DMS53 (cell line): Measurements from ENCODE around the gene MRC1.

ENCODE experiments used
- DNase-seq: peaks from one replicate; lab custom pipeline; 2025; lab: John Stamatoyannopoulos, UW

The MRC1 gene

DNA sequence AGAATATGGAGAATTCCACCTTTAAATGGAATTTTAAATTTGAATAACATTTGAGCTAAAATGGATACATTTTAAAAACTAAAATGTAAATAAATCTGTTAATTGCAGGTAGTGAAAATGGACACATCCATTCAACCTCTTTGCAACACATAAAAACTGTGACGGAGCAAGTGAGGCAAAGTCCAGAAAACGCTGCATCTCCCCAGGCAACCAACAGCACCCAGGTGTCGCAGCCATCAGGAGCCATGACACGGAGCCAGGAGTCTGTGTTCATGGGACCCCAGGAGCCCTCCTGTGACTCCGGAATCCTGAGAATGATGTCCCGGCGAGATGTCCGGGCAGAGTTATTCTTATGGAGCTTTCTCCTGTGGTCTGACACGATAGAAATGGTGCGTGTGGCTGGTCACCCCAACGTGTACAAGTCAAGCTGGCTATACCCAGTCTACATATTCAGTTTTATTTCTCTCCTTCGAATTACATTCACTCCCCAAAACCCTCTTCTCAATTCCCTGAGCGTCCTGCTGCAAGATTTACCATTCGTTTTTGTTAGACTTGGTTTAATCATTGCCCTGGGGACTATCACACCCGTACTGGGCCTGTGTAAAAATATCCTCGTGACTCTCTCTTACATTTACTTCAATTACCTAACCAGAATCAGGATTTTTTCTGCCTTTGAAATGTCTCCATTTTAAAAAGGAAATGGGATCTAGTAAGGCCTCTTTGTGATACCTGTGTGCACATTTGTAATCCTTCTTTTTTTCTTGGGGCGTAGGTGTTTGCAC is 13.1 kb upstream of the MRC1 start:
- no peak for DNase-seq

DNA sequence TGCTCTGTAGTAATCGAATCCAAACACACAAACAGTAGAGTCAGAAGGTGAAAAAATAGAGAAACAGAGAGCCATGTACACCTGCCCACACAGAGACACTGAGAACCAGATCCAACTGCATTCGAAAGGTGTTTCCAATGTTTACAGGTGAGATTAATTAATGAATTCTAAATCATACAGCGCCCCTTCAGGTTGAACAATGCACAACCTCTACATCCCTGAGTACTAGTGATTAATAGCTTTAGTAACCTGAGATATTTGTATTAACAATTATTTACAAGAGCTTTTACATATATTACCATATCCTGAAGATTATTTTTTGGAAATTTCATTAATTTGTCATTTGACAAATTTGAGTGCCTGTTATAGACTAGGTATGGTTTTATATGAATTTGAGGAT is 7.6 kb upstream of the MRC1 start:
- peak; percentile 66 for DNase-seq

- no peak for DNase-seq
Observed at GRCh38 chr10:17802350-17802749, 6.8 kb upstream of the MRC1 start.

DNA sequence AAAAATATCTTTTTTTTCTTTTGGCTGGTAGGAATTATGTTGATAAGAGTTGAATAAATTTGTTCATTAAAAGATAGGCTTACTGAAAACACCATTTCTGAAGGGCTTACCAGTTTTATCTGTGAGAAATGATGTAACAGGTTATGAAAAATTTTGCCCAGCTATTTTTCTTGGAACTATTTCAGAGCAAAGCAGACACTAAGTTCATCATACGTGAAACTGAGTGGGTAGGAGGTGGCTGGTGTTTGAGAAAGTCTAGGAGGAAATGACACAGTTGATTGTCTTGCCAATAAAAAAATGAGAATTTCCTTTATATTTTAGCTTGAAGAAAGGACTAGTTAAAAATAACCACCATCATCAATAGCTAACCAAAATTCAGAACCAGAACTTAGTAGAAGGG is 6.2 kb upstream of the MRC1 start:
- no peak for DNase-seq

GRCh38 chr10:17805330-17805729 is 3.8 kb upstream of the MRC1 start:
- no peak for DNase-seq

- peak; percentile 17 for DNase-seq
Observed at GRCh38 chr10:17805921-17806577, 3.1 kb upstream of the MRC1 start.

GRCh38 chr10:17811146-17811865 is 2.2 kb downstream of the MRC1 start:
- DNase-seq, result no peak

DNA sequence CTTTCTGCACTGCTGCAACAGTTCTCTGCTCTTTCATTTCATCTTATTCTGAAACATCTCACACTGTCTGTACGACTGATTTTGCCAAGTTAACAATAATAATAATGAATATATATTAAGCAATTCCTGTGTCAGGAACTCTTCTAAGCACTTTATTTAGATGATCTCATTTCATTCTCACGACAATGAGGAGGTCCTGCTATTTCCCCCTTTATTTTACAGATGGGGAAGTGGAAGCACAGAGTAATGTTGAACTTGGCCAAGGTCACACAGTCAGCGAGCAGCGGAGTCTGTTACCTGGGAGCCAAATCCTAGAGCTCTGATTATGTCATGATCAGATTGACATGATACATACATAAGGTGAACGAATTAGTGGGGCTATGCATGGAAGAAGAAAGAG is 5.8 kb downstream of the MRC1 start:
- no peak for DNase-seq

DNA sequence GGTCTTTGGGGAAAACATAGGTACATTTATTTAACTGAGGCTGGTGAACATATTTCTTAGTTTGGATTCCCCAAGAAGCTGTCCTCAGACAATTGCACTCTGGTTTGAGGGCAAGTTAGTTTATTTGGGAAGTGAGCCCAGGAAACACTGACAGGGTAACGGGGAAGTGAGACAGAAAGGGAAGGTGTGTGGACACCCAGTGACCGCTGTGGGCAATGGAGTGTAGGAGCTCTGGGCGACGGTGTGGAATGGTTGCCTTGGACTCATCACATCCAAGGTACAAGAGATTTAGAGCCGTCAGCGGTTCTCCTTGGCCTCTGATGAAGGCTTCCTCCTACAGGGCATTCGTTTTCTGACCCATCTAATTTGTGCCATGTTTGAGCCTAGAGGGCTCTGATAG is 7.1 kb downstream of the MRC1 start:
- DNase-seq, result no peak

DNA sequence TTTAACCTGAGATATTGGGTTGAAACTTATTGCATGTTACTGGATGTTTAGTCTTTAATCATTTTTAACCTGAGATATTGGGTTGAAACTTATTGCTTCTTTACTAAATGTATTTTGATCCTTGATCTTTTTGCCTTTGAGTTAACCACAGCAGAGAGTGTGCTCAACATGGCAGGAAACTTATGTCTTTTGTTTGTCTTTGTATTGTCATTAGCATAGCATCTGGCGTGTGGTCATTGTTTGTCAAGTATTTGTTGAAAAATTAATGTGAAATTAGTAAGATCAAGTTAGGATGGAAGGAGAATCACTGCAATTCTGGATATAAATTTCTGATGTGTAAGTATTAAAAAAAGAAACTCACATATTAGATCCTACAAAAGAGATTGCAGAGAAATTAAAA is 8.2 kb downstream of the MRC1 start:
- DNase-seq, result no peak

- no peak for DNase-seq
Observed at GRCh38 chr10:17817790-17818189, 8.6 kb downstream of the MRC1 start.

DNA sequence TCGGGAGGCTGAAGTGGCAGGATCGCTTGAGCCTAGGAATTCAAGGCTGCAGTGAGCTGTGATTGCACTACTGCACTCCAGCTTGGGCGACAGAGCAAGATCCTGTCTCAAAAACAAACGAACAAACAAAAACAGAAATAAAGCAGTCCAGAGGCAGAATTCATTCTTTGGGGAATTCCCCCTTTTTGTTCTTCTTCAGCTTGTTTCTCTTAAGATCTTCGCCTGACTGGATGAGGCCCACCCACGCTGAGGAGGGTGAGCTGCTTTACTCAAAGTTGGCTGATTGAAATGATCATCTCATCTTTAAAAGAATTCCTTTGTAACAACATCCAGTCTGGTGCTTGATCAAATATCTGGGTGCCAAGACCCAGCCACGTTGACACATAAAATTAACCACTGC is 10.7 kb downstream of the MRC1 start:
- no peak for DNase-seq

DNA sequence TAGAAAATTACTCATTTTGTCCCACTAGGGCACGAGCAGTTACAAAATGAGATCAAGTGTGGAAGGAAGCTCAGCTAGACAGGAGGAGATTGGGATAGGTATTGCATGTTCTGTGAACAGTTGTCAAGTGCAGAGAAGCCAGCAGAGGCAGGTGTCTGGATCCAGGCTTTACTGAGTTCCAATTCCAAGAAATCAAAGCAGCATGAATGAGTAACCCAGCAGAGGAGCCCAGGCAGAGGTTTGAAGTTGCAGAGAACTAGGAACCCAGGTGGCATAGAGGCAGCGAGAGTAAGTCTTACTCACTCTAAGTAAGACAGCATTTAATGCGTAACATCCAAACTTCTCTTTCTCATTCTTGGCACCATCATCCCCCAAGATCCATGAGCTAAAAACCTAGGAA is 11.8 kb downstream of the MRC1 start:
- DNase-seq, result no peak

- no peak for DNase-seq
Observed at GRCh38 chr10:17821893-17822292, 12.7 kb downstream of the MRC1 start.

DNA sequence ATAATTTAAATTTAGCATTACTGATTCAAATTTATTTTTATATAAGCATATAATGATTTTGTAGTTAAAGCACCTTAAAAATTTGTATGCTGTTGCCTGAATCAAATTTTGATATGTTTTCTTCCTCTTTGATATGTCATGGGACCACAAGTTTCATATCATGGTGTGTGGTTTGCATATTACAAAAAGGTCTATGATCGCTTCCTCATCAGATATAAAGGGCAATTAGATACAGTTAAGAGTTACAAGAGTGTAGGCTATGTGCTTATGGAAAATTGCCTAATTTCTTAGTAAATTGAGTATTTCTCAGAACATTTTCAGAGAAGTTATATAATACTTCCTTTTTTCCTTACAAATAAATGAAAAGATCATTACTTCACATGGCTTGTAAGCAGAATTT is 22.2 kb downstream of the MRC1 start:
- no peak for DNase-seq

GRCh38 chr10:17831896-17832295 is 22.7 kb downstream of the MRC1 start:
- DNase-seq, result peak; percentile 64

DNA sequence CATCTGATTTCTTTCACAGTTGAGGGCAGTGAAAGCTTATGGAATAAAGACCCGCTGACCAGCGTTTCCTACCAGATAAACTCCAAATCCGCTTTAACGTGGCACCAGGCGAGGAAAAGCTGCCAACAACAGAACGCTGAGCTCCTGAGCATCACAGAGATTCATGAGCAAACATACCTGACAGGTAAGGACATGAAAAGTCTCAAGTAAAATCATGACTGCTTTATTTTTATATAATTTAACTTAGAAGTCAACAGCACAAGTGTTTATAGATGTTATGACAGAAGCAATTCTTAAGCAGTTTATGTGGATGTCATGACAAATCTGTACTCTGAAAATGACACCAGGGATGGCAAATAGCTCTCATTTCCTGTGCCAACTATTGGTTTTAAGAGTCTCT is 24.5 kb downstream of the MRC1 start:
- DNase-seq, result no peak

GRCh38 chr10:17835688-17836087 is 26.5 kb downstream of the MRC1 start:
- DNase-seq, result peak; percentile 31

- DNase-seq, result peak; percentile 90
Observed at GRCh38 chr10:17836942-17837341, 27.8 kb downstream of the MRC1 start.

- DNase-seq, result no peak
Observed at GRCh38 chr10:17838080-17838648, 29.0 kb downstream of the MRC1 start.

DNA sequence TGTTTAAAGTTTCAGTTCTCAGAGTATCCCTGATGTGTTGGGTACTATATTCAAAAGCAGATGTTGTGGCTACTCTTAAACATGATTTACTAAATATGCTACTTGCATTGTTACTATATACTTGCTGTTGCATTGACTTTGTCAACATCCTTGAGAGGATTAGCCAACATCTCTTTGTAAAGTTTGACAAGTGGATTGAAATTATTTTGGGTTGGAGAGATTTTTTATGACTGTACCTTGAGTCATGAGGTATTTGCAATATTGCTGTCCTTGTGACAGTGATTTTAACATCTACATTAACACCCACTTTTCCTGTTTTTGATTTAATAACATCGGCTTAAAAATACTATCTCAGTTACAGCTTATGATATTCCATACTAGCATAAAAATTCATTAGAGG is 31.9 kb downstream of the MRC1 start:
- DNase-seq, result no peak

- DNase-seq, result no peak
Observed at GRCh38 chr10:17842641-17843040, 33.5 kb downstream of the MRC1 start.
